AG04450 (cell line): ENCODE measurements around the gene ISX. TPM values are rescaled to one million over a fixed set of nuclear protein-coding genes. Genes with fewer than 3 reads are reported as not detected.

ENCODE experiments used
- CTCF ChIA-PET: fragments of 300-600, 350-600 bp; formaldehyde crosslinking; extraction: SDS; loops from one replicate; lab custom pipeline; 2022; ENCODE audit warnings: antibody characterized with exemption, inconsistent platforms; lab: Charles Lee
- POLR2A ChIA-PET: fragments of 350-600 bp; formaldehyde crosslinking; extraction: SDS; loops from one replicate; lab custom pipeline; 2021; ENCODE audit warnings: antibody characterized with exemption, inconsistent platforms; lab: Yijun Ruan, JAX
- DNase-seq: peaks from one replicate; pipeline ENCODE4 v3.0.0-alpha.2; 2011; ENCODE audit warnings: low read depth, low spot score
- H3K27ac ChIP-seq: one replicate; pipeline ENCODE4 v1.5.1; 2012; ENCODE audit warnings: low read depth, low read length, control low read depth
- H3K27me3 ChIP-seq: one replicate; pipeline ENCODE4 v1.6.0; 2012; ENCODE audit warnings: low read length; ENCODE audit not compliant: control insufficient read depth, insufficient read depth
- H3K4me3 ChIP-seq: 2 replicates; pipeline ENCODE4 v1.5.1; 2011; ENCODE audit warnings: mild to moderate bottlenecking, low read depth, low read length, control low read depth
- H3K9me3 ChIP-seq: 2 replicates; pipeline ENCODE4 v1.5.1; 2012; ENCODE audit warnings: low read length; ENCODE audit not compliant: control insufficient read depth, insufficient read depth
- polyA plus RNA-seq: library from polyadenylated mRNA; depleted of rRNA; stranded (reverse); fragments of >200 nt; gene quantifications from 2 replicates; pipeline ENCODE4 v1.2.3, GENCODE V29; 2011
- TF ChIP-seq, protein P1 (sequence below): IDR thresholded peaks from 2 replicates; pipeline ENCODE4 v1.5.1; 2011; ENCODE audit warnings: low read depth, low read length, control low read depth, inconsistent platforms

Gene ISX
- polyA plus RNA-seq, 1 experiment = not detected

DNA sequence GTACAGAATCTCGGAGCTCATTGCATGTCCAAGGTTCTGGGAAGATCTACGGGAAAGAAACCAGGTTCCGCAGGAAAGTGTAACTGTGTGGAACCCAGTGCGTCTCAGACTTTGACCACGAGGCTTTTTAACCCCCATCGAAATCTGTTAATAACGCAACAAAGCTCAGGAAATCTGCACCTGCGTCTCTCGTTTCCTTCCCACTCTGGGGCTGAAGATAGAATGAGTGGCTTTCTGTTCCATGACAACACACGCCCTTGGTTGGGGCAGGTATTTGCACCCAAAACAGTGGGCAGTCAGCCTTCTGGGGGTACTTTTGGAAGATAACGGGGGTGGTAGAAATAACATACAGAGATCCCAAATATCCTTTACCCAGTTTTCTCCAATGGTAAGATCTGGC is 38.5 kb downstream of the ISX start:
- no peak for DNase-seq
- TF ChIP-seq, protein P1, sequence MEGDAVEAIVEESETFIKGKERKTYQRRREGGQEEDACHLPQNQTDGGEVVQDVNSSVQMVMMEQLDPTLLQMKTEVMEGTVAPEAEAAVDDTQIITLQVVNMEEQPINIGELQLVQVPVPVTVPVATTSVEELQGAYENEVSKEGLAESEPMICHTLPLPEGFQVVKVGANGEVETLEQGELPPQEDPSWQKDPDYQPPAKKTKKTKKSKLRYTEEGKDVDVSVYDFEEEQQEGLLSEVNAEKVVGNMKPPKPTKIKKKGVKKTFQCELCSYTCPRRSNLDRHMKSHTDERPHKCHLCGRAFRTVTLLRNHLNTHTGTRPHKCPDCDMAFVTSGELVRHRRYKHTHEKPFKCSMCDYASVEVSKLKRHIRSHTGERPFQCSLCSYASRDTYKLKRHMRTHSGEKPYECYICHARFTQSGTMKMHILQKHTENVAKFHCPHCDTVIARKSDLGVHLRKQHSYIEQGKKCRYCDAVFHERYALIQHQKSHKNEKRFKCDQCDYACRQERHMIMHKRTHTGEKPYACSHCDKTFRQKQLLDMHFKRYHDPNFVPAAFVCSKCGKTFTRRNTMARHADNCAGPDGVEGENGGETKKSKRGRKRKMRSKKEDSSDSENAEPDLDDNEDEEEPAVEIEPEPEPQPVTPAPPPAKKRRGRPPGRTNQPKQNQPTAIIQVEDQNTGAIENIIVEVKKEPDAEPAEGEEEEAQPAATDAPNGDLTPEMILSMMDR = no peak
- POLR2A ChIA-PET = no interaction called here
- CTCF ChIA-PET = no interaction called here
- Histone ChIP-seq H3K4me3 (no peak overlapping the region), H3K27ac (no peak overlapping the region), H3K27me3 (peaks cover 4% of the 10 kb centered on the region), H3K9me3 (no peaks in the 10 kb centered on the region)

DNA sequence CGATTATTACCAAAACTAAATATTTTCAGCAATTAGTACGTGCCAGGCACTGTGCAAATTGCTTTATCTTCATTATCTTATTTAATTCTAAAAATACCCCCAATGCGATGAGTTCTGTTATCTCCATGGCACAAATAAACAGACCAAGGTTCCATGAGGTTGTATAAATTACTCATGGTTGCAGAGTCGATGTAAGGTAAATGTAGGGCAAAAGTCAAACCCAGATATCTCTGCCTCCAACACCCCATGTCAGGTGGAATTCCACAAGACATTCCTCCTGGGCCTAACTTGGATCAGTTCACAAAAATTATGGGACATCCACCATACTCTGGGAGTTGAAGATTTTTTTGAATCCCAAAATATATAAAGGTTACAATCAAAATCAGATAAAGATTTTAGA is 43.7 kb downstream of the ISX start:
- Histone ChIP-seq H3K9me3 (peaks cover 2% of the 10 kb centered on the region; the same call in 1 of the 2 replicates), H3K27ac (no peak overlapping the region), H3K4me3 (no peak overlapping the region), H3K27me3 (no peaks in the 10 kb centered on the region)
- POLR2A ChIA-PET = no interaction called here
- CTCF ChIA-PET = no interaction called here
- no peak for DNase-seq
- TF ChIP-seq, protein P1 = no peak

DNA sequence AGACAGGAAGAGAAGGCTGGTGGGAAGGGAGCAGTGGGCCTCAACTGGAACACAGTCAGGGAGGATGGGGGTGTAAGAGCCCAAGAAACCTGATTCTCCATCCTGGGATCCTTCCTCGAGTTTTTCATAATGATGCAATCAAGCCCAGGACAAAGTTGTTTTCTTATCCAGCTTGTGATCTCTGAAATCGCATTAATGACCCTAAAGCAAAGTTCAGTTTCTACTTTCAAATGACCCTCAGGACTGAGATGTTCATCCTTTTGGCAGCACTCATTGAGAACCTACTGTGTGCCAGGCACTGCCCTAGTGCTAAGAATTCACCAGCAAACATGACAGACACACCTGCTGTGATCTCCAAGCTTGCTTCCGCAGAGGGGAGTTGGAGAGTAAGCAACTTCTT is 45.3 kb downstream of the ISX start:
- Histone ChIP-seq H3K27ac (no peak overlapping the region), H3K4me3 (no peak overlapping the region), H3K27me3 (no peaks in the 10 kb centered on the region), H3K9me3 (peaks cover 5% of the 10 kb centered on the region; the same call in 1 of the 2 replicates)
- ChIA-PET POLR2A (no interaction called here), CTCF (no interaction called here)
- TF ChIP-seq, protein P1 = no peak
- no peak for DNase-seq

DNA sequence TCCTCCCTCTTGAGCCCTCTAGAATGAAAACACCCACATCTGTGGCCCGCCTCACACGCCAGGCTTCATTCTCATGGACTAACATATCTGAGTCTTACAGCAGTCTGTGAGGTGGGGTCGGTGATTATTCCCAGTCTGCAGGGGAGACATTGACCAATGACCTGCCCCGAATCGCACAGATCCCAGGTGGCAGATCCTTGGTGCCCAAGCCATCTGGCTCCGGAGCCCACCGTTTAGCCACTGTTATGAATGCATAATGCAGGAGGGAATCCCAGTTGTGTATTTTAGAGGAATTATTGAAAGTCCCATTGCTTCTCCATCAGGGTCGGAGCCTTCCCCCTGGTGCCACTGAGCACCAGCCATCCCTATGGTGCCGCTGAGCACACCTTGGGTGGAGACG is 47.4 kb downstream of the ISX start:
- H3K27ac ChIP-seq = no peak overlapping the region
- TF ChIP-seq, protein P1 = no peak
- no peak for DNase-seq
- H3K27me3 ChIP-seq = no peaks in the 10 kb centered on the region
- peaks cover 8% of the 10 kb centered on the region; the same call in 1 of the 2 replicates for H3K9me3 ChIP-seq
- ChIA-PET POLR2A (no interaction called here), CTCF (no interaction called here)
- no peak overlapping the region for H3K4me3 ChIP-seq

DNA sequence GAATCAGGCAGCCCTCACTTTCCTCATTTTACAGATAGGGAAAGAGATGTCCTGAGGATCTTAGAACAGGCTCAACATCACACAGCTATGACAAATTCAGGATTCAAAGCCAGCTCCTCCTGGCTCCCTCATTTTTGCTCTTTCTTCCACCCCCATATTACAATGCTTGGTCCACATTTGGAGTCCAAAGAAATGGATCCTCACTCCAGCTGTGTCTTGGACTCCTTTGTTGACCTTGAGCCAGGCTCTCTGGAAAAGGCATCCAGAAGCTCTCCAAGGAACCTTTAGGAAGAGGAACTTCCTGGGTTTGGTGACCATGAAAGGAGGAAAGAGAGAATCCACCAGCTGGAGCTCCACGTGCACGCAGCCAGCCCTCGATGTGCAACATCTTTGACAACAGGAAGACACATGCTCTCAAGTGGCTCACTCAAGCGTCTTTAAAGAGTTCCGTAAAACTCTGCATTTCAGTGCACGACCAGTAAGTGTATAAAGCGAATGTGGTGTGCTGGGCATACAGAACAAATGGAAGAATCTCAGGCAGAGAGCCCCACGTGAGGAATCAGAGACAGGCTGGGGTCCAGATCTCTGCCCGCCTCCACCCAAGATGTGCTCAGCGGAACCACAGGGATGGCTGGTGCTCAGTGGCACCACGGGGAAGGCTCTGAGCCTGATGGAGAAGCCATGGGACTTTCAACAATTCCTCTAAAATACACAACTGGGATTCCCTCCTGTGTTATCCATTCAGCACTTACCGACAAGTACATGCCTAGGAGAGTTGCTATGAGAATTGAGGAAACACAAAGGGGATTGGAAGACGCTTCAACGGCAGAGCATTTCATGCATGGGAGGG is 48.4 kb downstream of the ISX start:
- Histone ChIP-seq H3K4me3 (no peak overlapping the region), H3K9me3 (peaks cover 8% of the 10 kb centered on the region; the same call in 1 of the 2 replicates), H3K27me3 (no peaks in the 10 kb centered on the region), H3K27ac (no peak overlapping the region)
- CTCF ChIA-PET = no interaction called here
- TF ChIP-seq, protein P1 = no peak
- DNase-seq = no peak
- POLR2A ChIA-PET = no interaction called here
